SK-N-SH (cell line): ENCODE data around the gene MADCAM1. TPM values are rescaled to one million over a fixed set of nuclear protein-coding genes. Genes with fewer than 3 reads are reported as not detected.

Source experiments
- CTCF ChIA-PET: fragments of 300-600, 350-600 bp; formaldehyde crosslinking; extraction: SDS; loops from one replicate; lab custom pipeline; 2021; lab: Yijun Ruan, JAX
- POLR2A ChIA-PET: fragments of 350-600 bp; sonication (Branson Sonifier 250); formaldehyde crosslinking; extraction: SDS; loops from one replicate; lab custom pipeline; 2020; ENCODE audit warnings: antibody characterized with exemption, inconsistent platforms; lab: Yijun Ruan, JAX
- DNase-seq: peaks from one replicate; pipeline ENCODE4 v3.0.0; 2012
- H2AFZ ChIP-seq: fragments of 200-600 bp; sonication (generic); 2 replicates; pipeline ENCODE4 v1.8.1; 2016; ENCODE audit warnings: antibody characterized with exemption, mild to moderate bottlenecking, low read depth
- H3F3A ChIP-seq: fragments of 200-600 bp; sonication (generic); replicated peaks from 2 replicates; pipeline ENCODE3; 2016; ENCODE audit warnings: antibody characterized with exemption, mild to moderate bottlenecking; ENCODE audit not compliant: insufficient read depth
- H3K27ac ChIP-seq, 2 experiments: fragments of 200-500 bp in 1 of 2; fragments of 200-600 bp in 1 of 2; sonication (Bioruptor generic) in 1 of 2; sonication (generic), shearing (Covaris generic) in 1 of 2; 2 replicates each; pipeline versions ENCODE4 v1.5.1 to v1.6.1; 2014 to 2016; ENCODE audit warnings: low read depth in 2 of 2, inconsistent platforms in 1 of 2, low read length in 1 of 2, mild to moderate bottlenecking in 1 of 2, mixed read lengths in 1 of 2
- H3K27me3 ChIP-seq: fragments of 200-600 bp; sonication (generic), shearing (Covaris generic); 2 replicates; pipeline ENCODE4 v1.6.1; 2016; ENCODE audit warnings: mixed run types; ENCODE audit not compliant: insufficient read depth
- H3K36me3 ChIP-seq, 2 experiments: fragments of 200-500 bp in 1 of 2; fragments of 200-600 bp in 1 of 2; sonication (Bioruptor generic) in 1 of 2; sonication (generic) in 1 of 2; replicated peaks in 1 of 2; 2 replicates each; pipeline versions ENCODE3 to v1.5.1; 2014 to 2016; ENCODE audit warnings: low read length in 1 of 2, mild to moderate bottlenecking in 1 of 2; ENCODE audit not compliant: insufficient read depth in 2 of 2, control insufficient read depth in 1 of 2
- H3K4me1 ChIP-seq, 2 experiments: fragments of 200-500 bp in 1 of 2; fragments of 200-600 bp in 1 of 2; sonication (Bioruptor generic) in 1 of 2; sonication (generic), shearing (Covaris generic) in 1 of 2; 2 replicates each; pipeline versions ENCODE4 v1.5.1 to v1.6.1; 2014 to 2016; ENCODE audit warnings: low read depth in 1 of 2, low read length in 1 of 2, mixed run types in 1 of 2; ENCODE audit not compliant: insufficient read depth in 2 of 2, control insufficient read depth in 1 of 2
- H3K4me2 ChIP-seq: fragments of 200-600 bp; sonication (generic), shearing (Covaris generic); 2 replicates; pipeline ENCODE4 v1.6.1; 2017; ENCODE audit warnings: mixed run types
- H3K4me3 ChIP-seq, 2 experiments: fragments of 200-500 bp in 1 of 2; fragments of 200-600 bp in 1 of 2; sonication (Bioruptor generic) in 1 of 2; sonication (generic), shearing (Covaris generic) in 1 of 2; 2 replicates each; pipeline versions ENCODE4 v1.5.1 to v1.8.1; 2014 to 2016; ENCODE audit warnings: low read depth in 2 of 2, inconsistent platforms in 1 of 2, low read length in 1 of 2, mild to moderate bottlenecking in 1 of 2, mixed read lengths in 1 of 2, moderate library complexity in 1 of 2
- H3K79me2 ChIP-seq: fragments of 200-600 bp; sonication (generic); 2 replicates; pipeline ENCODE4 v1.8.1; 2017; ENCODE audit warnings: mild to moderate bottlenecking; ENCODE audit not compliant: insufficient read depth
- H3K9ac ChIP-seq: fragments of 200-600 bp; sonication (generic); 2 replicates; pipeline ENCODE4 v1.6.1; 2017; ENCODE audit warnings: mixed run types
- H3K9me2 ChIP-seq: fragments of 200-600 bp; sonication (generic); 2 replicates; pipeline ENCODE4 v1.6.1; 2017; ENCODE audit warnings: mixed run types
- H3K9me3 ChIP-seq: fragments of 200-600 bp; sonication (generic); 2 replicates; pipeline ENCODE4 v1.6.1; 2017; ENCODE audit warnings: mixed run types, mild to moderate bottlenecking, moderate library complexity
- H4K20me1 ChIP-seq: fragments of 200-600 bp; sonication (generic); 2 replicates; pipeline ENCODE4 v1.6.1; 2017; ENCODE audit warnings: mild to moderate bottlenecking, mixed run types; ENCODE audit not compliant: insufficient read depth
- CHD2 ChIP-seq: fragments of 150-350 bp; IDR thresholded peaks from 2 replicates; pipeline ENCODE4 v1.6.1; 2018; ENCODE audit warnings: low read length; ENCODE audit not compliant: partially characterized antibody
- EP300 ChIP-seq, 2 experiments: IDR thresholded peaks; 2 replicates each; pipeline versions ENCODE4 v1.4.0 to v1.6.1; 2012; ENCODE audit warnings: borderline replicate concordance in 1 of 2, low read depth in 1 of 2, low read length in 1 of 2
- FOSL2 ChIP-seq: IDR thresholded peaks from 2 replicates; pipeline ENCODE4 v1.4.0; 2012; ENCODE audit warnings: low read depth, mild to moderate bottlenecking, moderate library complexity, borderline replicate concordance
- FOXJ3 ChIP-seq: sonication (generic); formaldehyde crosslinking; IDR thresholded peaks from 2 replicates; pipeline ENCODE4 v1.5.1; 2020; ENCODE audit warnings: mild to moderate bottlenecking, missing genetic modification reagents
- GATA2 ChIP-seq: sonication (generic); formaldehyde crosslinking; IDR thresholded peaks from 2 replicates; pipeline ENCODE4 v1.5.0; 2020; ENCODE audit warnings: mild to moderate bottlenecking, missing genetic modification reagents
- MXI1 ChIP-seq: IDR thresholded peaks from 2 replicates; pipeline ENCODE4 v1.6.1; 2012; ENCODE audit warnings: mild to moderate bottlenecking, low read depth, low read length, improper control_type of control experiment
- TAF1 ChIP-seq: IDR thresholded peaks from 2 replicates; pipeline ENCODE4 v1.6.1; 2012; ENCODE audit warnings: low read depth, mild to moderate bottlenecking, low read length, moderate library complexity, borderline replicate concordance
- TCF12 ChIP-seq: IDR thresholded peaks from 2 replicates; pipeline ENCODE4 v1.4.0; 2012
- USF1 ChIP-seq: IDR thresholded peaks from 2 replicates; pipeline ENCODE4 v1.4.0; 2012; ENCODE audit warnings: low read depth, borderline replicate concordance
- USF2 ChIP-seq: fragments of 150-350 bp; IDR thresholded peaks from 2 replicates; pipeline ENCODE4 v1.6.1; 2017; ENCODE audit warnings: antibody characterized with exemption, low read length, low read depth, borderline replicate concordance
- YY1 ChIP-seq: IDR thresholded peaks from 2 replicates; pipeline ENCODE4 v1.4.0; 2012; ENCODE audit warnings: low read depth, mild to moderate bottlenecking
- ZBTB33 ChIP-seq: IDR thresholded peaks from 2 replicates; pipeline ENCODE4 v1.4.0; 2012; ENCODE audit warnings: low read depth, borderline replicate concordance
- WGBS: methylation state at CpG from one replicate; pipeline ENCODE4 v1.1.6; 2017; ENCODE audit warnings: low lambda C conversion rate; 5-methylcytosine and 5-hydroxymethylcytosine counted together
- polyA plus RNA-seq, 3 experiments: library from polyadenylated mRNA; depleted of rRNA; stranded (reverse); fragments of >200 nt; gene quantifications; 2 replicates each; pipeline ENCODE4 v1.2.3, GENCODE V29; 2012

Gene MADCAM1
- polyA plus RNA-seq, 1 of the 3 experiments (the other 2 are of a cell fraction): 0.81 TPM

GRCh38 chr19:536881-537404, 40.7 kb downstream of the MADCAM1 start:
- no peak overlapping the region for H3K4me2 ChIP-seq
- H3K9me2 ChIP-seq: no peaks in the 10 kb centered on the region
- TF ChIP-seq TCF12: no peak
- TF ChIP-seq FOXJ3: no peak
- TF ChIP-seq TAF1: no peak
- TF ChIP-seq GATA2 (CRISPR knock-in tag): no peak
- no peak for TF ChIP-seq FOSL2
- TF ChIP-seq CHD2: no peak
- no peak for TF ChIP-seq USF1
- TF ChIP-seq ZBTB33: no peak
- no peak for TF ChIP-seq EP300 (IDR thresholded peaks at IDR 0.05; ENCODE audit: borderline replicate concordance in 1 of 2, low read depth in 1 of 2, low read length in 1 of 2)
- no peak for TF ChIP-seq USF2
- no peak for TF ChIP-seq YY1
- 97% methylated on average over 20 of the region's 26 CpGs for WGBS
- peaks cover 47% of the 10 kb centered on the region for H3K79me2 ChIP-seq
- H3K9me3 ChIP-seq: no peaks in the 10 kb centered on the region
- no peaks in the 10 kb centered on the region for H3F3A ChIP-seq
- H3K9ac ChIP-seq: no peak overlapping the region
- H3K4me3 ChIP-seq: no peak overlapping the region
- H4K20me1 ChIP-seq: peaks cover 39% of the 10 kb centered on the region
- peaks cover 11 to 19% of the 10 kb centered on the region in 2 experiments; a peak in 2 of 4 replicates for H3K4me1 ChIP-seq
- H2AFZ ChIP-seq: no peak overlapping the region
- CTCF ChIA-PET: no interaction called here
- H3K36me3 ChIP-seq: peaks cover 0 to 41% of the 10 kb centered on the region in 2 experiments
- POLR2A ChIA-PET: no interaction called here
- DNase-seq: no peak
- no peaks in the 10 kb centered on the region for H3K27me3 ChIP-seq
- no peak overlapping the region for H3K27ac ChIP-seq

GRCh38 chr19:538641-539428, 42.5 kb downstream of the MADCAM1 start:
- H3K4me2 ChIP-seq: no peak overlapping the region
- WGBS: 88% methylated on average over 29 of the region's 40 CpGs
- no peak overlapping the region for H2AFZ ChIP-seq
- H3F3A ChIP-seq: no peaks in the 10 kb centered on the region
- ChIA-PET CTCF (interaction anchor here (1.5 kb wide), 1 partner anchor 28 kb away, joined by 3 read pairs; no protein-coding TSS in a partner anchor), POLR2A (no interaction called here)
- no peak overlapping the region for H3K27ac ChIP-seq
- H3K4me1 ChIP-seq: peaks cover 3 to 9% of the 10 kb centered on the region in 2 experiments; a peak in 2 of 4 replicates
- peaks cover 0 to 48% of the 10 kb centered on the region in 2 experiments for H3K36me3 ChIP-seq
- no peak for DNase-seq
- TF ChIP-seq USF2: no peak
- TF ChIP-seq CHD2: no peak
- TF ChIP-seq GATA2 (CRISPR knock-in tag): no peak
- no peak for TF ChIP-seq FOSL2
- no peak for TF ChIP-seq MXI1
- no peaks in the 10 kb centered on the region for H3K9me3 ChIP-seq
- peaks cover 22% of the 10 kb centered on the region for H4K20me1 ChIP-seq
- H3K9me2 ChIP-seq: no peaks in the 10 kb centered on the region
- no peak overlapping the region for H3K4me3 ChIP-seq
- H3K79me2 ChIP-seq: peaks cover 28% of the 10 kb centered on the region
- no peaks in the 10 kb centered on the region for H3K27me3 ChIP-seq
- H3K9ac ChIP-seq: no peak overlapping the region
